BJ (cell line): ENCODE data around the gene GOPC. TPM values are rescaled to one million over a fixed set of nuclear protein-coding genes. Genes with fewer than 3 reads are reported as not detected.

Source experiments
- CTCF ChIA-PET: fragments of 350-600 bp; formaldehyde crosslinking; extraction: SDS; loops from one replicate; lab custom pipeline; 2021; ENCODE audit warnings: antibody characterized with exemption, inconsistent platforms; lab: Yijun Ruan, JAX
- POLR2A ChIA-PET: fragments of 300-600 bp; sonication (Branson Sonifier 250); formaldehyde crosslinking; extraction: SDS; loops from one replicate; lab custom pipeline; 2021; ENCODE audit warnings: antibody characterized with exemption; lab: Charles Lee
- DNase-seq: peaks from one replicate; pipeline ENCODE4 v3.0.0-alpha.2; 2011; ENCODE audit warnings: low read depth
- H3K27me3 ChIP-seq: 2 replicates; pipeline ENCODE4 v1.6.0; 2011; ENCODE audit warnings: low read length; ENCODE audit not compliant: control insufficient read depth, insufficient read depth
- H3K36me3 ChIP-seq: 2 replicates; pipeline ENCODE4 v1.5.1; 2011; ENCODE audit warnings: low read length; ENCODE audit not compliant: control insufficient read depth, insufficient read depth
- H3K4me3 ChIP-seq: 2 replicates; pipeline ENCODE4 v1.5.1; 2011; ENCODE audit warnings: low read depth, mild to moderate bottlenecking, control low read depth, low read length
- CTCF ChIP-seq: IDR thresholded peaks from 2 replicates; pipeline ENCODE4 v1.5.1; 2011; ENCODE audit warnings: low read depth, mild to moderate bottlenecking, control low read depth, inconsistent platforms, low read length, moderate library complexity; ENCODE audit not compliant: insufficient read depth
- polyA plus RNA-seq: library from polyadenylated mRNA; depleted of rRNA; stranded (reverse); fragments of >200 nt; gene quantifications from 2 replicates; pipeline ENCODE4 v1.2.3, GENCODE V29; 2011

Gene GOPC
- polyA plus RNA-seq, 1 experiment, result 26.9 TPM

- TF ChIP-seq CTCF, result no peak
- Histone ChIP-seq H3K27me3 (no peaks in the 10 kb centered on the region), H3K4me3 (no peak overlapping the region), H3K36me3 (no peaks in the 10 kb centered on the region)
- ChIA-PET CTCF (interaction anchor here (0.7 to 3.6 kb wide), 10 partner anchors 8 to 204 kb away, joined by 3 to 29 read pairs (median 3); no protein-coding TSS in a partner anchor), POLR2A (interaction anchor here (0.7 kb wide), 1 partner anchor 106 kb away, joined by 15 read pairs; no protein-coding TSS in a partner anchor)
- DNase-seq, result no peak
Observed at GRCh38 chr6:117555262-117555849, 47.0 kb downstream of the GOPC start.

- no peak for TF ChIP-seq CTCF
- CTCF ChIA-PET, result interaction anchor here (1.3 kb wide), 1 partner anchor 103 kb away, joined by 10 read pairs; no protein-coding TSS in a partner anchor
- DNase-seq, result no peak
- no peak overlapping the region for H3K4me3 ChIP-seq
- H3K36me3 ChIP-seq, result no peaks in the 10 kb centered on the region
- POLR2A ChIA-PET, result no interaction called here
- no peaks in the 10 kb centered on the region for H3K27me3 ChIP-seq
Observed at GRCh38 chr6:117553142-117553541, 49.2 kb downstream of the GOPC start.

- no peak for TF ChIP-seq CTCF
- CTCF ChIA-PET, result interaction anchor here (0.8 to 1.3 kb wide), 2 partner anchors 88 to 103 kb away, joined by 3 to 10 read pairs; no protein-coding TSS in a partner anchor
- no peak for DNase-seq
- Histone ChIP-seq H3K27me3 (no peaks in the 10 kb centered on the region), H3K36me3 (no peaks in the 10 kb centered on the region), H3K4me3 (no peak overlapping the region)
- POLR2A ChIA-PET, result no interaction called here
Observed at GRCh38 chr6:117552618-117553017, 49.7 kb downstream of the GOPC start.

- H3K4me3 ChIP-seq, result no peak overlapping the region
- H3K36me3 ChIP-seq, result peaks cover 7% of the 10 kb centered on the region
- no peak for DNase-seq
- H3K27me3 ChIP-seq, result no peaks in the 10 kb centered on the region
- TF ChIP-seq CTCF, result no peak
- ChIA-PET POLR2A (no interaction called here), CTCF (interaction anchor here (1.4 to 3.6 kb wide), 4 partner anchors 54 to 101 kb away, joined by 3 to 14 read pairs (median 6); no protein-coding TSS in a partner anchor)
Observed at GRCh38 chr6:117550618-117551242, 51.6 kb downstream of the GOPC start.

GRCh38 chr6:117550078-117550600 is 52.2 kb downstream of the GOPC start:
- Histone ChIP-seq H3K27me3 (no peaks in the 10 kb centered on the region), H3K4me3 (no peak overlapping the region), H3K36me3 (peaks cover 7% of the 10 kb centered on the region)
- DNase-seq, result no peak
- no peak for TF ChIP-seq CTCF
- CTCF ChIA-PET, result interaction anchor here (1.4 to 3.6 kb wide), 4 partner anchors 55 to 101 kb away, joined by 3 to 14 read pairs (median 6); no protein-coding TSS in a partner anchor
- POLR2A ChIA-PET, result no interaction called here
